Measurements from ENCODE around the gene SRSF1. TPM values are rescaled to one million over a fixed set of nuclear protein-coding genes. Genes with fewer than 3 reads are reported as not detected.

SRSF1 gene
- 100 to 1,000 TPM; 122 to 174 (median 143) TPM for total RNA-seq

- peaks cover 0 to 30% (median 13%) of the 10 kb centered on the region in 4 donors for H3K36me3 ChIP-seq
- peaks cover 18 to 48% (median 38%) of the 10 kb centered on the region in 4 donors for H3K4me1 ChIP-seq
- in situ Hi-C loops (cut with MboI; ENCODE audit: low pct_ligation_motif_present in 1 of 4, low pct_unique_long_range_greater_than_20kb in 1 of 4, low sequenced_read_pairs in 3 of 4) (no loop called here), intact Hi-C loops (cut with DNase I; ENCODE audit: low total_unique reads) (loop anchor here (5.0 to 10.0 kb wide), 2 partner anchors 75 to 108 kb away; partner anchors contain the start of gene DYNLL2)
- no peaks in the 10 kb centered on the region for H3K9me3 ChIP-seq
- no peaks in the 10 kb centered on the region for H3K27me3 ChIP-seq
- WGBS, 2 donors (ENCODE audit: low coverage in 1 of 2): 0% methylated on average over 82 of the region's 86 CpGs; no CpG with 5 or more reads in 1 of the 2 donors
- H3K4me3 ChIP-seq: peak within 1 kb of the TSS; percentile 63 to 82 (median 74)
- peak within 1 kb of the TSS; percentile 96 to 98 (median 96) for H3K27ac ChIP-seq
- TF ChIP-seq CTCF (IDR thresholded peaks at IDR 0.05) (no peak), POLR2AphosphoS5 (IDR thresholded peaks at IDR 0.05) (peak; percentile 94 to 98 (median 98)), POLR2A (IDR thresholded peaks at IDR 0.05) (peak; percentile 95), EP300 (IDR thresholded peaks at IDR 0.05; ENCODE audit: low read depth) (peak; percentile 20)
- peak; percentile 98 for DNase-seq
Measured at GRCh38 chr17:58006924-58007780, at the start of gene SRSF1. Gene SRSF1 (minus strand): TSS chr17:58007246. CDS start chr17:58007137, 109 bp downstream.

- in situ Hi-C loops (cut with MboI; ENCODE audit: low pct_ligation_motif_present in 1 of 4, low pct_unique_long_range_greater_than_20kb in 1 of 4, low sequenced_read_pairs in 3 of 4): no loop called here
- H3K36me3 ChIP-seq: no peaks in the 10 kb centered on the region
- H3K27ac ChIP-seq: no peak overlapping the region
- DNase-seq: no peak
- intact Hi-C loops (cut with DNase I; ENCODE audit: low total_unique reads): no loop called here
- H3K4me1 ChIP-seq: peaks cover 4 to 15% (median 6%) of the 10 kb centered on the region in 4 donors
- H3K27me3 ChIP-seq: no peaks in the 10 kb centered on the region
- no peaks in the 10 kb centered on the region for H3K9me3 ChIP-seq
- no peak for TF ChIP-seq EP300 (IDR thresholded peaks at IDR 0.05; ENCODE audit: low read depth)
- TF ChIP-seq POLR2AphosphoS5 (IDR thresholded peaks at IDR 0.05): no peak
- TF ChIP-seq CTCF (IDR thresholded peaks at IDR 0.05): no peak
- no peak for TF ChIP-seq POLR2A (IDR thresholded peaks at IDR 0.05)
- no peak overlapping the region for H3K4me3 ChIP-seq
Measured at GRCh38 chr17:58056476-58056875, 49.4 kb upstream of the SRSF1 start.

- DNase-seq: no peak
- H3K27ac ChIP-seq: no peak overlapping the region
- WGBS, 2 donors (ENCODE audit: low coverage in 1 of 2): 43 to 81% methylated on average over 1 to 6 of the region's 6 CpGs
- H3K27me3 ChIP-seq: no peaks in the 10 kb centered on the region
- TF ChIP-seq POLR2AphosphoS5 (IDR thresholded peaks at IDR 0.05) (no peak), EP300 (IDR thresholded peaks at IDR 0.05; ENCODE audit: low read depth) (no peak), CTCF (IDR thresholded peaks at IDR 0.05) (no peak), POLR2A (IDR thresholded peaks at IDR 0.05) (no peak)
- in situ Hi-C loops (cut with MboI; ENCODE audit: low pct_ligation_motif_present in 1 of 4, low pct_unique_long_range_greater_than_20kb in 1 of 4, low sequenced_read_pairs in 3 of 4) (no loop called here), intact Hi-C loops (cut with DNase I; ENCODE audit: low total_unique reads) (no loop called here)
- no peaks in the 10 kb centered on the region for H3K9me3 ChIP-seq
- no peaks in the 10 kb centered on the region for H3K4me1 ChIP-seq
- no peaks in the 10 kb centered on the region for H3K36me3 ChIP-seq
- H3K4me3 ChIP-seq: no peak overlapping the region
Measured at GRCh38 chr17:58054641-58055040, 47.6 kb upstream of the SRSF1 start.

- DNase-seq: no peak
- no peaks in the 10 kb centered on the region for H3K4me1 ChIP-seq
- TF ChIP-seq CTCF (IDR thresholded peaks at IDR 0.05) (no peak), POLR2AphosphoS5 (IDR thresholded peaks at IDR 0.05) (no peak), EP300 (IDR thresholded peaks at IDR 0.05; ENCODE audit: low read depth) (no peak), POLR2A (IDR thresholded peaks at IDR 0.05) (no peak)
- H3K36me3 ChIP-seq: no peaks in the 10 kb centered on the region
- 72 to 75% methylated on average over 8 of the region's 8 CpGs for WGBS, 2 donors (ENCODE audit: low coverage in 1 of 2)
- no peak overlapping the region for H3K27ac ChIP-seq
- no peaks in the 10 kb centered on the region for H3K27me3 ChIP-seq
- no peak overlapping the region for H3K4me3 ChIP-seq
- H3K9me3 ChIP-seq: no peaks in the 10 kb centered on the region
- intact Hi-C loops (cut with DNase I; ENCODE audit: low total_unique reads): no loop called here
- in situ Hi-C loops (cut with MboI; ENCODE audit: low pct_ligation_motif_present in 1 of 4, low pct_unique_long_range_greater_than_20kb in 1 of 4, low sequenced_read_pairs in 3 of 4): no loop called here
Measured at GRCh38 chr17:58052945-58053715, 46.1 kb upstream of the SRSF1 start.

Measured in transverse colon (tissue), 4 donors.